ENCODE results near the gene NMNAT2. TPM values are rescaled to one million over a fixed set of nuclear protein-coding genes. Genes with fewer than 3 reads are reported as not detected.

The NMNAT2 gene
- total and polyA plus RNA-seq, 2 donors (not counting 3 experiments of a cell fraction or from before 2014, with no cell fraction given): 0.28 to 0.38 TPM

DNA sequence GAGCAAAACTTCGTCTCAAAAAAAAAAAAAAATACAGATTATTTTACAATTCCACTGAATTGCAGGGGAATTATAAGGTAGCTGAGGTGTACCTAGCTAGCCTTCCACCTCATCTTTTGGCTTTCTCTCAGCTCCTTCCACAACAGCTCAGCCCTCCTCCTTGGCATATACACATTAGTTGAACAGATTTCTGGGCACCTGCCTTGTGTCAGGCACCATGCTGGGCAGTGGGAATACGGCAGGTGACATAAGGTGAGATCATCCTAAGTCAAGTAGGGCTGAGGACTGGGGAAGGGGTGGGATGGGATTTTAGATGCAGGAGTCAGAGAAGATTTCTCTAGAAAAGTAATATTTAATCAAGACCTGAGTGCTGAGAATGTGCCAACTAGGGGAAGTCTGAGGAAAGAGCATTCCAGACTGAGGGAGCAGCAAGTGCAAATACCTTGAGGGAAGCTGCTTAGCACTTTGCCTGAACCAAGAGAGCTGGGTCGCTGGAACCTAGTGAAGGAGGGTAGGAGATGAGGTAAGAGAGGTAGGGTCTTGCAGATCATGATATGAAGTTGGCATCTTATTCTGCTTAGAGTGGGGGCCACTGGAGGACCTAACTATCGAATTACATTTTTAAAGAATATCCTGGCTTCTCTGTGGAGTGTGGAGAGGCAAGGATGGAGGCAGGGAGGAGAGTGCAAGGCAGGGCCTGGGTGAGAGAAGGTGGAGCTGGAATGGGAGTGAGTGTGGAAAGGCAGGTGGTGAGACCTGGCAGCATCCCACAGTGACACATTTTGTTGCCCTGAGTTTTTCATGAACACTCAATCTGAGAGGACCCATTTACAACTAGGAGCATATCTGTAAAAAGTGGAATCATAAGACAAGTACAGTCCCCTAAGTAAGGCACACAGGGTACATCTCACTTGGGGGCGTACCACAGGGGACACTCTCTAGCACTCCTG is 203.9 kb downstream of the NMNAT2 start:
- FAIRE-seq (no peak), DNase-seq (ENCODE audit: low read depth, low spot score) (no peak)
- H3K27ac ChIP-seq (ENCODE audit: insufficient read depth, low read depth, low read length): no peak overlapping the region
- no peaks in the 10 kb centered on the region for H3K9me1 ChIP-seq (replicated peaks; ENCODE audit: control insufficient read depth, extremely low read depth, insufficient read depth, low read length)
- dilution Hi-C loops (cut with MboI; ENCODE audit: extremely low pct_ligation_motif_present, low sequenced_read_pairs): no loop called here
- ChIA-PET POLR2A (no interaction called here), CTCF (interaction anchor here (1.0 to 1.8 kb wide), 3 partner anchors 14 to 252 kb away, joined by 3 to 7 read pairs (median 3); no protein-coding TSS in a partner anchor)
- intact Hi-C loops (cut with micrococcal nuclease): no loop called here
- H3K4me1 ChIP-seq (ENCODE audit: control insufficient read depth, extremely low read depth, insufficient read depth, low read length): peaks cover 4% of the 10 kb centered on the region
- H3K9ac ChIP-seq (replicated peaks; ENCODE audit: extremely low read depth, insufficient read depth, low read length): no peak overlapping the region
- no peaks in the 10 kb centered on the region for H4K20me1 ChIP-seq (replicated peaks; ENCODE audit: control insufficient read depth, extremely low read depth, insufficient read depth, low read length)
- no peaks in the 10 kb centered on the region for H3K36me3 ChIP-seq (ENCODE audit: control insufficient read depth in 2 of 2, extremely low read depth in 1 of 2, insufficient read depth in 2 of 2, low read length in 2 of 2)
- no TSS peak for BruUV-seq (replicated peaks)
- no peaks in the 10 kb centered on the region for H3K9me3 ChIP-seq (replicated peaks; ENCODE audit: control insufficient read depth, insufficient read depth, low read length)
- H3K79me2 ChIP-seq (ENCODE audit: control insufficient read depth, insufficient read depth, low read length): no peaks in the 10 kb centered on the region
- no peak overlapping the region for H3K4me3 ChIP-seq (replicated peaks in 1 of 3; ENCODE audit: insufficient read depth in 1 of 3, low read depth in 1 of 3, low read length in 3 of 3)
- H3K4me2 ChIP-seq (ENCODE audit: insufficient read depth, low read length): no peak overlapping the region
- no peak overlapping the region for H2AFZ ChIP-seq (ENCODE audit: low read depth, low read length)
- H3K27me3 ChIP-seq (ENCODE audit: control insufficient read depth in 2 of 2, insufficient read depth in 2 of 2, low read length in 2 of 2): peaks cover 0 to 5% of the 10 kb centered on the region in 2 experiments
- no peak for TF ChIP-seq GATA2 (IDR thresholded peaks at IDR 0.05; ENCODE audit: insufficient read depth, insufficient read length, low read depth, low read length)
- TF ChIP-seq JUN (IDR thresholded peaks at IDR 0.05; ENCODE audit: borderline replicate concordance, insufficient read depth, insufficient read length, low read depth): no peak
- no peak for TF ChIP-seq FOS (IDR thresholded peaks at IDR 0.05; ENCODE audit: borderline replicate concordance, insufficient read depth, low read length)
- no peak for TF ChIP-seq EZH2 (IDR thresholded peaks at IDR 0.05; ENCODE audit: borderline replicate concordance, low read depth, low read length, severe bottlenecking)
- no peak for TF ChIP-seq POLR2AphosphoS5 (IDR thresholded peaks at IDR 0.05; ENCODE audit: insufficient read depth, low read depth, low read length)
- no peak for TF ChIP-seq MYC (IDR thresholded peaks at IDR 0.05; ENCODE audit: low read depth, low read length)
- TF ChIP-seq POLR2A (IDR thresholded peaks at IDR 0.05; ENCODE audit: low read depth, low read length): no peak
- TF ChIP-seq, protein P1, sequence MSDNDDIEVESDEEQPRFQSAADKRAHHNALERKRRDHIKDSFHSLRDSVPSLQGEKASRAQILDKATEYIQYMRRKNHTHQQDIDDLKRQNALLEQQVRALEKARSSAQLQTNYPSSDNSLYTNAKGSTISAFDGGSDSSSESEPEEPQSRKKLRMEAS (IDR thresholded peaks at IDR 0.05; ENCODE audit: insufficient read depth, insufficient read length): no peak
- TF ChIP-seq, protein P2, sequence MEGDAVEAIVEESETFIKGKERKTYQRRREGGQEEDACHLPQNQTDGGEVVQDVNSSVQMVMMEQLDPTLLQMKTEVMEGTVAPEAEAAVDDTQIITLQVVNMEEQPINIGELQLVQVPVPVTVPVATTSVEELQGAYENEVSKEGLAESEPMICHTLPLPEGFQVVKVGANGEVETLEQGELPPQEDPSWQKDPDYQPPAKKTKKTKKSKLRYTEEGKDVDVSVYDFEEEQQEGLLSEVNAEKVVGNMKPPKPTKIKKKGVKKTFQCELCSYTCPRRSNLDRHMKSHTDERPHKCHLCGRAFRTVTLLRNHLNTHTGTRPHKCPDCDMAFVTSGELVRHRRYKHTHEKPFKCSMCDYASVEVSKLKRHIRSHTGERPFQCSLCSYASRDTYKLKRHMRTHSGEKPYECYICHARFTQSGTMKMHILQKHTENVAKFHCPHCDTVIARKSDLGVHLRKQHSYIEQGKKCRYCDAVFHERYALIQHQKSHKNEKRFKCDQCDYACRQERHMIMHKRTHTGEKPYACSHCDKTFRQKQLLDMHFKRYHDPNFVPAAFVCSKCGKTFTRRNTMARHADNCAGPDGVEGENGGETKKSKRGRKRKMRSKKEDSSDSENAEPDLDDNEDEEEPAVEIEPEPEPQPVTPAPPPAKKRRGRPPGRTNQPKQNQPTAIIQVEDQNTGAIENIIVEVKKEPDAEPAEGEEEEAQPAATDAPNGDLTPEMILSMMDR (IDR thresholded peaks at IDR 0.05; ENCODE audit: extremely low read depth in 1 of 2, insufficient read depth in 1 of 2, low read depth in 1 of 2, low read length in 2 of 2): no peak
